Liver (tissue), 9 donors: ENCODE data around the gene UGT1A5. TPM values are rescaled to one million over a fixed set of nuclear protein-coding genes. Genes with fewer than 3 reads are reported as not detected.

Experiments
- DNase-seq: peaks from one replicate; pipeline ENCODE4 v3.0.0-alpha.2; 2017; ENCODE audit warnings: low spot score
- H3K27ac ChIP-seq, 2 donors: one replicate each; pipeline ENCODE4 v1.7.0; 2013; ENCODE audit warnings: inconsistent platforms in 2 of 2, low read length in 2 of 2, control low read depth in 1 of 2, low read depth in 1 of 2, mild to moderate bottlenecking in 1 of 2
- H3K27me3 ChIP-seq, 4 donors: one replicate each; pipeline versions ENCODE4 v1.6.1 to v1.7.0; 2013; ENCODE audit warnings: low read length in 3 of 4, inconsistent platforms in 1 of 4, mild to moderate bottlenecking in 1 of 4, moderate library complexity in 1 of 4; ENCODE audit not compliant: control insufficient read depth in 4 of 4, insufficient read depth in 4 of 4
- H3K36me3 ChIP-seq, 4 donors: one replicate each; pipeline versions ENCODE4 v1.6.1 to v1.7.0; 2013; ENCODE audit warnings: low read length in 3 of 4, mild to moderate bottlenecking in 3 of 4, low read depth in 1 of 4, moderate library complexity in 1 of 4; ENCODE audit not compliant: control insufficient read depth in 4 of 4, insufficient read depth in 3 of 4
- H3K4me1 ChIP-seq, 4 donors: one replicate each; pipeline versions ENCODE4 v1.6.1 to v1.7.0; 2013; ENCODE audit warnings: low read length in 3 of 4, mild to moderate bottlenecking in 3 of 4, moderate library complexity in 1 of 4; ENCODE audit not compliant: control insufficient read depth in 4 of 4, insufficient read depth in 4 of 4
- H3K4me3 ChIP-seq, 3 donors: one replicate each; pipeline versions ENCODE4 v1.6.1 to v1.7.0; 2013; ENCODE audit warnings: low read length in 3 of 3, control low read depth in 1 of 3, low read depth in 1 of 3, mild to moderate bottlenecking in 1 of 3
- H3K9ac ChIP-seq, 2 donors: one replicate each; pipeline ENCODE4 v1.7.0; 2013; ENCODE audit warnings: low read length in 2 of 2, mild to moderate bottlenecking in 2 of 2, moderate library complexity in 2 of 2, control low read depth in 1 of 2, low read depth in 1 of 2
- H3K9me3 ChIP-seq, 4 donors: one replicate each; pipeline versions ENCODE4 v1.6.1 to v1.7.0; 2013; ENCODE audit warnings: low read length in 3 of 4; ENCODE audit not compliant: control insufficient read depth in 4 of 4
- ATF3 ChIP-seq: IDR thresholded peaks from 2 replicates; pipeline ENCODE4 v1.6.1; 2016; ENCODE audit warnings: antibody characterized with exemption
- CTCF ChIP-seq: fragments of 150-350 bp; IDR thresholded peaks from 2 replicates; pipeline ENCODE4 v1.5.1; 2017; ENCODE audit warnings: improper control_type of control experiment, low read depth, low read length; ENCODE audit not compliant: missing input control
- EGR1 ChIP-seq, 2 donors: IDR thresholded peaks; 2 replicates each; pipeline ENCODE4 v1.6.1; 2016 to 2018; ENCODE audit warnings: antibody characterized with exemption in 2 of 2, low read depth in 2 of 2
- FOXA1 ChIP-seq: IDR thresholded peaks from 2 replicates; pipeline ENCODE4 v1.6.1; 2016; ENCODE audit warnings: antibody characterized with exemption
- GABPA ChIP-seq, 2 donors: IDR thresholded peaks in 1 of 2; conservative IDR thresholded peaks in 1 of 2; 2 replicates each; pipeline ENCODE4 v1.6.1; 2016; ENCODE audit warnings: antibody characterized with exemption in 2 of 2, mild to moderate bottlenecking in 1 of 2, moderate library complexity in 1 of 2
- HNF4A ChIP-seq, 2 donors: conservative IDR thresholded peaks; 2 replicates each; pipeline ENCODE4 v1.6.1; 2016; ENCODE audit warnings: antibody characterized with exemption in 2 of 2, mild to moderate bottlenecking in 2 of 2
- HNF4G ChIP-seq: IDR thresholded peaks from 2 replicates; pipeline ENCODE4 v1.6.1; 2016; ENCODE audit warnings: antibody characterized with exemption
- JUND ChIP-seq, 2 donors: IDR thresholded peaks; 2 replicates each; pipeline ENCODE4 v1.6.1; 2016; ENCODE audit warnings: antibody characterized with exemption in 2 of 2
- NR2F2 ChIP-seq: IDR thresholded peaks from 2 replicates; pipeline ENCODE4 v1.6.1; 2016; ENCODE audit warnings: antibody characterized with exemption
- RAD21 ChIP-seq, 2 donors: IDR thresholded peaks; 2 replicates each; pipeline ENCODE4 v1.6.1; 2016; ENCODE audit warnings: antibody characterized with exemption in 2 of 2, mild to moderate bottlenecking in 2 of 2
- REST ChIP-seq: IDR thresholded peaks from 2 replicates; pipeline ENCODE4 v1.6.1; 2016; ENCODE audit warnings: antibody characterized with exemption, mild to moderate bottlenecking
- RXRA ChIP-seq, 2 donors: IDR thresholded peaks; 2 replicates each; pipeline ENCODE4 v1.6.1; 2017 to 2018; ENCODE audit warnings: antibody characterized with exemption in 2 of 2, mild to moderate bottlenecking in 1 of 2
- SP1 ChIP-seq: IDR thresholded peaks from 2 replicates; pipeline ENCODE4 v1.6.1; 2018; ENCODE audit warnings: antibody characterized with exemption, mild to moderate bottlenecking
- TAF1 ChIP-seq: conservative IDR thresholded peaks from 2 replicates; pipeline ENCODE4 v1.6.1; 2016; ENCODE audit warnings: antibody characterized with exemption, mild to moderate bottlenecking
- YY1 ChIP-seq: IDR thresholded peaks from 2 replicates; pipeline ENCODE4 v1.6.1; 2016; ENCODE audit warnings: antibody characterized with exemption, mild to moderate bottlenecking
- ZBTB33 ChIP-seq: IDR thresholded peaks from 2 replicates; pipeline ENCODE4 v1.6.1; 2016; ENCODE audit warnings: antibody characterized with exemption
- WGBS: extraction: QIAGEN DNeasy Blood & Tissue Kit; methylation state at CpG from one replicate; pipeline ENCODE4 v1.1.7; 2013; 5-methylcytosine and 5-hydroxymethylcytosine counted together
- polyA plus RNA-seq, 2 donors: library from polyadenylated mRNA; stranded (reverse) in 1 of 2; unstranded in 1 of 2; fragments of 200-250 nt in 1 of 2; fragments of >200 nt in 1 of 2; fragmentation: Nextera tagmentation in 1 of 2; extraction: Ambion mirVana in 1 of 2; gene quantifications; one replicate each; pipeline versions ENCODE4 v1.2.1 to v1.2.3, GENCODE V29; 2013 to 2015
- total RNA-seq, 2 donors: library from RNA; depleted of rRNA; stranded (reverse); fragments of >200 nt; gene quantifications; one replicate each; pipeline ENCODE4 v1.2.3, GENCODE V29; 2014
- donor health status: healthy.
- donor health status: healthy.
- donor health status: healthy.
- donor health status: healthy.
- donor health status: healthy.

The UGT1A5 gene
- total and polyA plus RNA-seq, 4 donors, result 0.14 to 1.8 (median 1.6) TPM; not detected in 1

GRCh38 chr2:233707940-233708644 is 4.6 kb upstream of the UGT1A5 start:
- H3K4me3 ChIP-seq, result no peak overlapping the region
- H3K36me3 ChIP-seq, result no peaks in the 10 kb centered on the region
- DNase-seq, result no peak
- no peak overlapping the region for H3K27ac ChIP-seq
- H3K9ac ChIP-seq, result no peak overlapping the region
- H3K9me3 ChIP-seq, result no peaks in the 10 kb centered on the region
- no peaks in the 10 kb centered on the region for H3K27me3 ChIP-seq
- H3K4me1 ChIP-seq, result peaks cover 19 to 43% (median 29%) of the 10 kb centered on the region in 4 donors
- 78% methylated on average over 10 of the region's 10 CpGs for WGBS
- TF ChIP-seq NR2F2 (no peak), RXRA (IDR thresholded peaks at IDR 0.05) (no peak), FOXA1 (no peak)

GRCh38 chr2:233708942-233709341 is 3.8 kb upstream of the UGT1A5 start:
- no peaks in the 10 kb centered on the region for H3K27me3 ChIP-seq
- 90% methylated on average over 5 of the region's 5 CpGs for WGBS

More at GRCh38 chr2:233708942-233709341, 3.8 kb upstream of the UGT1A5 start:
- Histone ChIP-seq H3K4me1 (peaks cover 19 to 43% (median 29%) of the 10 kb centered on the region in 4 donors), H3K9ac (no peak overlapping the region), H3K27ac (no peak overlapping the region), H3K9me3 (no peaks in the 10 kb centered on the region), H3K36me3 (no peaks in the 10 kb centered on the region), H3K4me3 (no peak overlapping the region)
- DNase-seq, result no peak
- TF ChIP-seq HNF4A (conservative IDR thresholded peaks at IDR 0.05), result no peak
- no peak for TF ChIP-seq ZBTB33
- TF ChIP-seq HNF4G, result no peak
- no peak for TF ChIP-seq JUND (IDR thresholded peaks at IDR 0.05)
- TF ChIP-seq REST, result no peak
- TF ChIP-seq RXRA (IDR thresholded peaks at IDR 0.05), result no peak
- no peak for TF ChIP-seq YY1
- no peak for TF ChIP-seq ATF3
- no peak for TF ChIP-seq FOXA1
- TF ChIP-seq EGR1 (IDR thresholded peaks at IDR 0.05; ENCODE audit: low read depth in 2 of 2), result no peak
- no peak for TF ChIP-seq TAF1
- TF ChIP-seq NR2F2, result no peak
- no peak for TF ChIP-seq RAD21 (IDR thresholded peaks at IDR 0.05)
- TF ChIP-seq SP1, result no peak
- no peak for TF ChIP-seq GABPA (IDR thresholded peaks at IDR 0.05 in 1 of 2, conservative IDR thresholded peaks at IDR 0.05 in 1 of 2)
- TF ChIP-seq CTCF, result no peak
